HL-60/S4 treated with phorbol 12-myristate 13-acetate at 8.2 ng/mL for 4 days and 3 days (cell line): ENCODE results near the gene GUCY1A2.

ENCODE experiments used
- in situ Hi-C: fragments of 300-500 bp; cut with MboI; formaldehyde crosslinking; loops from 2 replicates; pipeline ENCODE4 v1.15.0; 2022; ENCODE audit warnings: low sequenced_read_pairs

Gene GUCY1A2

DNA sequence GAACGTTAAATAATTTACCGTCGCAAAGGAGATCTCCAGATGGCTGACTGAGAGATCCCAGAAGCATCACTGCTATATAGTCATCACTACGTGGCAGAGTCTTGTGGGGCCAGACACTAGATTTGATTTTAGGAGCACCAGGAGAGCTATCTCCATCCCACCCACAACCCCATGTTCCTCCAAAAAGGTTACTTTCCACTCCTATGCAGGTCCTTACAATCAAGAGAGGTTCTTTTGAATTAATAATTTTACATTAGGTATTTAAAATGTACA lies 19.4 kb downstream of the GUCY1A2 start:
- in situ Hi-C loops = no loop called here

DNA sequence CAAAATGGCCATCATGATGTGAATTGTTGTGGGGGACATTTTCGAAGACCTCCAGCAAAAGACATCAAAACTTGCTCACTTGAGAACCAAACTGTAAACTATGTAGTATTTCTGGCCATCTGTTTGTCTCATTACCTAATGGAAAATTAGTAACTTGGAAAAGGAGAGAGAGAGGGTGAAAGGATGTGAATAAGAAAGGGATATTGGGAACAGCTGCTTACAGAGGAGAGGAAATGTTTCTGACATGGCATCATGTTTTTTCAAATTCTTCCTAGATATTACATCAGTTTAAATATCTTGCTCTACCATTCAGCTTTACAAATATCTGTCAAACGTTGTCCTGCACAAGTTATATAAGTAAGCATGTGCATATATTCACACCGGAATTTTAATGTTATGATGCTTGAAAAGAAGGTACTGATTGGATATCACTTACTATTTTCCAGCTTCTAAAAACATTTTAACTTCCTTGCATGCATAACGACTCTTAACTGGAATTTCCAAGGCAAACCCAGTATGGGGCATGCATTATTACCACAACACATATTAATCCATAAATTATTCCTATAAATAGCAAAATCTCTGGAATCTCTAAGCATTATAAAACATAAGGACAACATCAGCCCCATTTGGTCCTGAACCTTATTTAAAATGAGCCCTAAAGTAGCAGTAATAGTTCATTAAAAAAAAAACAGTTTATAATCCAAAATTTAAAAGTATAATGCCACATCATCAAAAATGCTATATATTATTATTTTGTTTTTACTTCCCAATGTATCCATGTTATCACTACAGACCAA lies 20.0 kb downstream of the GUCY1A2 start:
- in situ Hi-C loops = no loop called here

DNA sequence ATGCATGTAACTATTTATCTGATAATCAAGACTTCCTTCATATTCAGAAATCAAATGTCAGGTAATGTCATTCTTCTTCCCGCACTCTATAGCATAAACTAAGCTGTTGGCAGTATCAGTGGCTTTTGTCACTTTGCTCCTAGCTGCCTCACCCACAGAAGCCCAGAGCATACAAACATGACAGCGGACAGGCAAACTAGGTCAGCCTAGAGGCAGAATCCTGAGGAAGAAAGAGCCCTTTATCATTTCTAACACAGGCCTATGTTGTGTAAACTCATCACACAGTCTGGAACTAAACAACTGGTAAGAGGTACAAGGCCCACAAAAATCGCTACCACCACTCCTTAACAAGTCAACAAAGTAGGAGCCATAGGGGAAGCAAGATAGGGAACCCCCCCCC lies 21.0 kb downstream of the GUCY1A2 start:
- in situ Hi-C loops = no loop called here

DNA sequence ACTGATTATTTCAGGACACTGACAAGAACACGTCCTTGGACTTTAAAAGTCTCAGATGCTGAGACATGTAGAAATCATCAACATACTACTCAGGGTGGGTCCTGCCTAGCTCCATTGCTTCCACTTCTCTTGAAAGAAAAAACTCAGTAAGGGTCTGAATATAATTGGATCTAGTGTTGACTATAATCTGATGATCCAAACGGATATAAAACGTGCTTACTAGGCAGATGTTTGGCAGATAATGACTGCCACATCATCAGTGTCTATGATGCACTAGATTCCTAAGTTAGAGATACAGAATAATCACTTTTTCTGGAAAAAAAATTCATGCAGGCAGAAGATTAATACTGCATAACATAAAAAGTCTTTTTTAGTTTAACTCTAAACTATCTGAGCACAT lies 21.6 kb downstream of the GUCY1A2 start:
- in situ Hi-C loops = no loop called here

DNA sequence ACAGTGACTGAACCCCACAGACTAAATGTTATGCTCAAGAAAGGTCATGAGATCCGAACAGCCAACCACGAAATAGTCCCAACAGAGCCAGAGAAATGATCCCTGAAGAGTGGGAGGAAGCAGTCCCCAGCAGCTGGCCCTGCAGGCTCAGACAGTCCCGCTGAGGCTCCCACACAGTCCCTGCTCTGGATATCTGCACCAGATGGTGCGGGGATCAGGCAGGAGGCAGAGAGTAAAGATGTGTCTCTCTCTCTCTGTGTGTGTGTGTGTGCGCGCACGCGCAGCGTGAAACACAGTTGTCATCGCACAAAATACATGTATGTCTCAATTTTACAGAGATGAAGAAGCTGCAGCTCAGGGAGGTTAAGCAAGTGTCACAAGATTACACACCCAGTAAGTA lies 27.9 kb downstream of the GUCY1A2 start:
- in situ Hi-C loops = no loop called here

DNA sequence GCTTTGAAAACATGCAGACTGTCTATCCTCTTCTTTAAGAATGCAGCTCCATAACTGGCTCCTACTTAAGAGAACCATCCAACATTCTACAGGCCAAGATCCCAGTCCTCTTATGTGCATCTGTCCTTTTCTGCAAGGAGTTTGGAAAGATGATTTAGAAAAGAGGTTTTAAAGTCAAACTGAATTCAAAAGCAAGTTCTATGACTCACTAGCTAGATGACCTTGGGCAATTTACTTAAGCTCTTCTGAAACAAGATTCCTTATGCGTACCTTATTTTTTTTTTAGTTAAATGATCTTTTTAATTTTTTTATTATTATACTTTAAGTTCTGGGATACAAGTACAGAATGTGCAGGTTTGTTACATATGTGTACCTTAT lies 29.2 kb downstream of the GUCY1A2 start:
- in situ Hi-C loops = no loop called here

DNA sequence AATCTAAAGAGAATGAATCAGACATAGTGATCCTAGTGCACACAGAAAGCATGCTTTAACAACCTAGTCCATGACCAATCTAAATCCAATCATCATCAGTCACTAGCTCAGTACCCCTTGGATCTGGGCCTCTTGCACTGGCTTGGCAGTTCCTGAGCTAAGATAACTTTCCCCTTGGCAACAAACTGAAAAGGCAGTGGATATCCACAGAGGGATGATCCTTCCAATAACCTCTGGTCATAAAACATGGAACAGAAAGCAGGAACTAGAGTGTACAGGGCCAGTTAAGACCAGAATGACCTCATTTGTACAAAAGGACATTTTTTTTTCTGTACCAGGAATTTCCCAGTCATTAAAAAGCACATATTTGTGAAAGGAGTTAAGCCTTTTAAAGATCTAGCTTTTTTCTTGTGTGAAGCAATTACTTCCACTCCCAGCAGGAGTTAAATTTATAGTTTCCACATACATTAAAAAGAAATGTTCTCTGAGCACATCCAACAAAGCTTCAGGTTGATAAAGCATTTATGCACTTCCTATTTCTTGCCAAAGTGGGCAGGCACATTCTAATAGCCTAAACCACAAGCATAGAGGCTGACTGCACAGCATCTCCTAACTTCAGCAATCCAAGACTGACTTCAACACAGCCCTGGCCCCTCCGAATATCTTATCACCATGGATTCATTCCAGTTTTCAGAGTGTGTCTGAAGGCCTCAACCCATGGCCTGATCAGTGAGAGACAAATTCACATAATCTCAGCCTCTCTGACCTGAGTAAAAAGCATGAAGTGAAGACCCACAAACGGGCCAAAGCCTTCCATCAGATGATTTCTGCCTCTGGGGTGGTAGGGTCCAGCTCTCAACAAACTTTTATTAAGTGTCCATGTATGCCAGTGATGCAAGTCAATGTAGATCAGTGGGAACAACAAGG lies 29.9 kb downstream of the GUCY1A2 start:
- in situ Hi-C loops = no loop called here

DNA sequence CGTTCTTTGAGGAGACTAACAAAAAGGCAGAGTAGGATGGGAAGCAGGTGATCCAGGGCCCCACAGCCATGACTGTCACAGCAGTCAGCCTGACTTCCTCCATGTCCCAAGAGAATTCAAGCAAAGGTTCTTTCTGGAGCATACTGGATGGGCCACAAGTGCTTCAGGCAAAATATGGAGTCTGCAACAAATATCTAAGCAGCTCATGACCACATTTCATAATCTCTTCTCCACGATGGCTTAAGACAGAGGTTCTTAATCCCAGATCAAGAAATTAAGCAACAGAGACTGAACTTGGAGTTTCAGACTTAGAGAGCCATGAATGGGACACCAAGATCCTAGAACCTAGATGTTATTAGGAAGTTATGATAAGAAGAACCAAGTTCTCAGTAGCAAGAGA lies 31.6 kb downstream of the GUCY1A2 start:
- in situ Hi-C loops = no loop called here

DNA sequence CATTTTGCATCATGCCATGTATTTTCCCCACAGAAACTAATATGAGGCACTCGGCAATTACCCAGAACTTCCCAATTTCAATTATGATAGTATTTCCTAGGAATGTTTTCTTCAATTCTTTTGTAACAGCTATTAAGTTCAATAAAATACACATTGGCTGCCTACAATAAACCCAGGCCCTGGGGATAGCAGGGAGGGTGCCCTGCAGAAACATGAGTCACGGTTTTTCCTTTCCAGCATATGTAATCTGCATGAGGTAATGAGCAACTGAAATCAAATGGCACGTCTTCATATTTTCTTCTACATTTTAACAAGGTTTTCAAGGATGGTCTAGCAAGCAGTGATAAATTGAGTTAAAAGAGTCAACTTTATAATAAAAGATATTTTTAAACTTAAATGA lies 32.0 kb downstream of the GUCY1A2 start:
- in situ Hi-C loops = no loop called here

DNA sequence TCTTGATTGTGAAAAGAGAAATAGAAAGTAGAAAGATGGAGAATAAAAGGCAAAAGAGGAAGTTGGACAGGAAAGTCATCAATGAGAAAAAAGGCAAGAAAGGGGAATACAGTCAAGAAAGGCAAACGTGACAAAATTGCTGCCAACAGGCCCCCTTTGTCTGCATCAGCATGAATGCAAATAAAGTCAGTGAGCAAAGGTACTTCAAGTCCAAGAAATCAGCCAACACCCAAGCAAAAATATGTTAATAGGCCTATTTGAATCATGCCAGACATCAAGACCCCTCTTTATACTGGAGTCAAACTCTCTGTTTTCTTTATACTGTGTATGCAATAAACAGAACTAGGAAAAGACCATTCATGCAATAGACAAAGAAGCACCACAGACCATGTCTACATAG lies 34.3 kb downstream of the GUCY1A2 start:
- in situ Hi-C loops = no loop called here

DNA sequence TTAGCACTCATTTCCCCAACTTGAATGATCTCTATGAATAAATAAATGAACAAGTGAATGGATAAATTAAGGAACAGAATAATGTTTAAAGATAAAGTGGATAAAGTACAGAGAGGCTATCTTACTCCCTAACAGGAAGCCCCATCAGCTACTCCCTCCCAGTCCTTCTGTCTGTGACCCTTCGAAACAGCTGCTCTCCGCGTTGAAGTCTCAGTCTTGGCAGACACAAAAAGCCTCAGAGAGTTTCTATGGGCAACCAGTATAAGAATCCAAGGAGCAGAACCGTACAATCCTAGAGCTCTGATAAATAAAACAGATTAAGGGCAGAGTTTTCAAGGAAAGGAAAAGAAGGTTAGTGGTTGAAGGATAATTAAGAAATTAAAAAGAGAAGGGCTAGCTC lies 35.0 kb downstream of the GUCY1A2 start:
- in situ Hi-C loops = no loop called here

DNA sequence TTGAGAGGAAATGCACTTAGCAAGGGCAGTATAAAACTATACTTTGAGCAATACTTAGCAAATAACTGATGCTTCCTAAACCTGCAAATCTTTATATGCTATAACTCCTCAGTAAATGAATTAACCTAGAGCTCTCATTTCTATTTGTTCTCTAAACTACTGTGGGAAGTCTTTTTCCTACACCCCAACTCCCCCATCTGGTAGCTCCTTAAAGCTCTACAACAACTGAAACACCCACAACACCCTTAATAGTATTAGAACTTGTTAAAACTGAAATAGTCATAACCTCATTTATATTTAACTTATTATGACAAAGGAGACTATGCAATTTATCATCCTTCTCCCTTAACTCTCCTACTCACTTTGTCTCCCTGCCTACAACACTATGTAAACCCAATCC lies 43.4 kb downstream of the GUCY1A2 start:
- in situ Hi-C loops = no loop called here

DNA sequence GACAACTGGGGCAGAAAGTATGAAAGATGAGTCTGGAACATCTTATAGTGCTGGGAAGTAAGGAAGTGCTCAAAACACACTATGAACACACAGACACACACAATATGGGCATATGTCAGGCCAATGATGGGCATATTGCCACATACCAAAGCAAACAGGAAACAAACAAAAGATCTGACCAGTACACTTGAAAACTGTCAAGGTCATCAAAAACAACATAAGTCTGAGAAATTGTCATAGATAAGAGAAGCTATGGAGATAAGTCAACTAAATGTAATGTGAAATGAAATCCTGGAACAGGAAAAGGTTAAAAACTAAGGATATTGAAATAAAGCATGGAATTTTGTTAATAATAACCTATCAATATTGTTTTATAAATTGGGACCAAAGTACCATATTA lies 46.4 kb downstream of the GUCY1A2 start:
- in situ Hi-C loops = no loop called here

DNA sequence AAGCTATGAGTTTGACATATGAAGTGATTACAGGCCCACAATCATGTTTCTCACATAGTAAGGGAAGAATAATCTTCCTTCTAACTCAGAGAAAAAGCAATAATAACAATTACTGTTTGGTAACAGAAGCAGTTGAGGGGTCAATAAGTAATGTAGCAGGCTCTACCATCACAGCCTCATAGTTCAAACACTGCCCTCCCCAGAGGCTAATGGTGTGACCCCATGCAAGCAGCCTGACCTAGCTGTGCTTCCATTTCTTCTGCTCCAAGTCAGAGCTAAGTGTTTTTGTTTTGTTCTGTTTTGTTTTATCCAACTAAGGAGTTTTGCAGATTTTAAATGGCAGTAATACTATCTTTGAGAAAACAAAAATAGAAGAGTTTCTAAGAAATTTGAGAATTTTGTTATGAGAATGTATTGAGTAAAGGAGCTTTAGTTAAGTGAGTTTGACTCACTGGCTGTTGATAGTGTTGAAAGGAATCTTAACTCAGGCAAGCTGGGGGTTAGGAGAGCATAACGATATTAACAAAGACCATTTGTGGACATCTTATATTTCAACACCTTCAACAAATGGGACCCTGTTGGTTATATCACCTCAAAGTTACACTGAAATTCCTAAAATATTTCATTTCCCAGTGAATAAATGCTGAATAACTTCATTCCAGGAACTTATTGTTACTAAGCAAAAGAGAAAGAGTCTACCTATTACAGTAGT lies 48.5 kb downstream of the GUCY1A2 start:
- in situ Hi-C loops = no loop called here

DNA sequence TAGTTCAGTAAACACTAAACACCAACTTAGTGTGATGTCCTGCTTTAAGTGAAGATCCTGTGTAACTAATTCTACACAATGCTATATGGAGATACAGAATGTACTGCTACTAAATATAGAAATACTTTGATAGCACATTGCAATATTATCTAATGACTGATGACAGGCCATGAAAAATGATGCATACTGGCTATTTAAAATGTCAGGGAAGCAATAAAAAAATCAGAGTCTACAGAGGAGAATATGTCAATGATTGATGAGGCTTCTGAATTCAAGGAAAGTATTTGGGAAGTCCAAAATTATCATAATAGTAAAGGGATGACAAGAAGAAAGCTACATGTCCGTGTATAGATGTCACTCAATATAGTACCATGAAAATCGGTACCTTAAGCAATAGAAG lies 55.3 kb downstream of the GUCY1A2 start:
- in situ Hi-C loops = no loop called here

DNA sequence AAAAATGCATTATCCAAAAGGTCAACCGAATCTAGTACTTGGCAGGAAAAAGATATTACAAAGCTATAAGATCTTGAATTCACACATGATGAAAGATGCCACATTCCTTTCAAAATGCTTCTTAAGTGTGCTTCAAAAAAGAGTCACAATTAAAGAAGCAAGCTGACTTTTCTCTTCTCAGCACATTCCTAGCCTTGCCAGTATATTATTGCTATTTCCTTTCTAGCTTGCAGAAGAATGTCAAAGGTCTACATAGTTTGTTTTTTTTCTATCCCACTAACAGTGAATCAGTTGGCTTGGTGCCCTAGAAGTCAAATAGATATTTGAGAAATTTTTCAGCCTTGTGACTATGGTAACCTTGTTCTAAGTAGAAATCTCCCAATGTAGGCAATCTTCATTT lies 56.8 kb downstream of the GUCY1A2 start:
- in situ Hi-C loops = no loop called here

DNA sequence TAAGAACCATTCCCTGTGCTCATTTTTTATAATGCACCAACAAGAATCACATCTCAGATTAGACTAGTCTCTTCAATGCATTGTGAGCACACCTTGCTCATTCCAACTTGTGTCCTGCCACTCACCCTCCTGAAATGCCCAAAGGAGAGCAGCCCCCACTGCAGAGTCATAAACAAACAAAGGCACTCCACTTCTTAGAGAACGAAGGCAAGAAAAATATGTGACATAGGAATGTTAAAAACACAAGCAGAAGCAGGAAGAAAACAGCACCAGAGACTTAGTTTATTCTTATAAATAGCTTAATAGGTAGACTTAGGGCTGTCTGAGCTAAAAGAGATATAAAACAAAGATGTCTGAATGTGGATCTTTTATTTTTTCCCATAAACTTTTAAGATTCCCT lies 57.2 kb downstream of the GUCY1A2 start:
- in situ Hi-C loops = no loop called here

DNA sequence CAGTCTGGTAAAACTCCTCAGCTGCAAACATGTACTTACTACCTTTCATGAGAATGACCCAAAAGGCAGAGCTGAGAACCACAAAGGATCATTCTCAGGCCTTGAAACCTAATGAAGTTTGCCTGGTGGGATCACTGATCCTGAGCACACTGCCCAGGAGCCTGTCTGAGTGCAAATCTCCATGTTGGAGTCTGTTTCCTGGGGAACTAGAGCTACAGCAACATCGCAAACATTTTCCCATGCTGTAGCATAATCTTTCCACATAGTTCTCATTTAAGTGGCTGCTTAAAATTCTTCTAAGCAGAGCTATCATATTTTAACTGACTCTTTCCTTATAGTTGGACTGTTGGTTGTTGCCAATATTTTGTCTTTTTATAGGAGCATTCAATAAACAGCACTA lies 58.5 kb downstream of the GUCY1A2 start:
- in situ Hi-C loops = no loop called here

DNA sequence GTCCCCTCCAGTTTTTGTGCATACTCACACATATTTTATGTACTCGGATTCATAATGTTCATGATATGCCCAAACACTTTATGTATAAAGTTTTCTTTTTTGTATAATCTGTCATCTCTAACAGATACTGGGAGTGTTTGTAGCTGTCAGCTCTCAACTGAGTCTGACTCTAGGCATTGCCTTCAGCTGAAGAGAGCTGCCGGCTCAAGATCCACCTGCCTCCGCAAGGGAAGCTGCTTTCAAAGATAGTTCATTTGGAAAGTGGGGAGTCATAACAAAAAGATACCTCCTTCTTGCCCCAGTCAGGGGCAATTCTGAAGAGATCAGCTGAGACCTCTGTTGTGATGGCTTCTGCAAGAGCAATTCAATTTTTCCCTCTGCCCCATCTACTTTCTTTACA lies 58.9 kb downstream of the GUCY1A2 start:
- in situ Hi-C loops = no loop called here

DNA sequence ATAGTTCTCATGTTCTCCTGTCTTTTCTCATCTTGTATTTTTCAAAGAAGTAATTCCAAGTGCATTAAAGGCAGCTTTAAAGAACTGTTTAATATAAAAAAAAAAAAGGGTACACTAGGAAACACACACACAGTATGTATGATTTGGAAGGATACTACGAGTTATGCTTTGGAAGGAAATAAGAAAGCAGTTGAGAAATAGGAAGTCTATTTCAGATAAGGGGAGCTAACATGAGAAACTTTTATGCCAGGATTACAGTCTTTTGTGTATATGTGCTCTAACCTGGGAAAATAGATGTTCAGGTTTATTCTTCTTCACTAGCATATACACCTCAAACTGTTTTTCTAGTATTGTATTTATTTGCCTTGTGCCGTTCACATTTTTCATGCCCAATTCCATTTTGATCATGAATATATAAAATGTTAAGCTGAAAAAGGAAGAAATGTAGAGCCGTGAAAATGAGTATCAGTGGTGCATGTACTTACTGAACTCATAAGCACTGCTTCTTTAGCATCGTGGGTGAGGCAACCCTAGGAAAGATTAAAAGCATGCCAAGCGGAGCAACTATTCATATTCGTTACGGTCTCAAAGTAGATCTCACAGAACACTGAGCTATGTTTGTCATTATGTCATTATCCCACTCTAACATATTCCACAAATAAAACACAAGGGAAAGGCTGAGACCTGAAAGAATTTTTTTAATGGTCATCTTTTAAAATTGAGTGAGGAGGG lies 59.6 kb downstream of the GUCY1A2 start:
- in situ Hi-C loops = no loop called here

DNA sequence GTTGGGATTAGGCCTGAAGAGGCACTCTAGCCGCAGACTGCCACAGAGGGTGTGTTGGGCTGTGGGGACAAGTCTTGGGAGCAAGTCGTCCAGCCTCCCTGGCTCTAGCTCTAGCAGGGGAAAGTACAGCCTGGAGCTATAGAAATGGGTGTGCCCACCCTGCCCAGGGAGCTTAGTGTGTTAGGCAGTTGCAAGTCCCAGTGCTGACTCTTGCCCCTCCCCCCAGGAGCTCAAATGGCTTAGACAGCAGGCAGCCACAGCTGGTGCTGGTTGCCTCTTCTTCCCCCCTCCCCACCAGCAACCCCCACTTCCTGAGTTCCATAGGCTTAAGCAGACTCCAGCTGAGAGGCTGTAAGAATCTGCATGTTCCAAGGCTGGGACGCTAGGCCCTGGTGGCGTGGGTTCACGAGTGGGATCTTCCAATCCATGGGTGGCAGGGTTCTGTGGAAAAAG lies 61.2 kb downstream of the GUCY1A2 start:
- in situ Hi-C loops = no loop called here
